Central memory CD4-positive, alpha-beta T cell (primary cell): ENCODE results near the gene KEL.

Source experiments
- DNase-seq: peaks from one replicate; pipeline ENCODE4 v3.0.0; 2022

Gene KEL

GRCh38 chr7:142960955-142961512 lies 1.1 kb downstream of the KEL start:
- no peak for DNase-seq

DNA sequence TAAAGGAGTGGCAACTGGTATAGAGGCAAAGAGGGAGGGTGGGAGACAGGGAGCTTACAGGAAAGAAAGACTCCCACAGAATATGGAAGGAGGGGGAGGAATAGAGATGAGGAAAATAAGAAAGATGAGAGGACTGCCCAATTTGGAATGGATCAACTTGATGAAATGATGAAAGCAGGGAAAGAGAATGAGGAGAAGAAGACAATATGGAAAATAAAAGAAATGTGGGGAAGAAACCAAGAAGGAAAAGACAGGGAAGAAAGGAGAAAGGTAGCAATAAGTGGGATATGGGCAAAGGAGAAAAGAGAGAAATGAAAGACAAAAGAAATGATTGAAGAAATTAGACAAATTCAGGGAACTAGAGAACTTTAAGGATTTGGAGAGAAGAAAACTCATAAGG lies 3.0 kb downstream of the KEL start:
- DNase-seq: no peak

DNA sequence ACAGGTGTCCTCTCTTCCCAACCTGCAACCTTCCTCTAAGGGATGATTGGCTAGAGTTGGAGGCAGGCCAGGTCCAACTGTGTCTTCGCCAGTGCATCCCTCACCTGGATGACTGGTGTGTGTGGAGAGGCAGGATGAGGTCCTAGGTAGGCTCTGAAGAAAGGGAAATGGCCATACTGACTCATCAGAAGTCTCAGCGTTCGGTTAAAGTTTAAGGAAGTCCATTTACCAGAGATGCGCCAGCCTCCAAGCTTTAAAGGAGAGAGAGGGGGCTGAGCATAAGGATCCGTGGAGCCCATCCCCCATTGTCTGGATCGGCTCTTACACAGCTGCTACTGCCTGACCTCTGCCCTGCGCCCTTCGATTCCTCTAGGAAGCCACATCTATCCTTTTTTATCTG lies 4.4 kb downstream of the KEL start:
- DNase-seq: no peak

- no peak for DNase-seq
Measured at GRCh38 chr7:142956951-142957623, 5.1 kb downstream of the KEL start.

DNA sequence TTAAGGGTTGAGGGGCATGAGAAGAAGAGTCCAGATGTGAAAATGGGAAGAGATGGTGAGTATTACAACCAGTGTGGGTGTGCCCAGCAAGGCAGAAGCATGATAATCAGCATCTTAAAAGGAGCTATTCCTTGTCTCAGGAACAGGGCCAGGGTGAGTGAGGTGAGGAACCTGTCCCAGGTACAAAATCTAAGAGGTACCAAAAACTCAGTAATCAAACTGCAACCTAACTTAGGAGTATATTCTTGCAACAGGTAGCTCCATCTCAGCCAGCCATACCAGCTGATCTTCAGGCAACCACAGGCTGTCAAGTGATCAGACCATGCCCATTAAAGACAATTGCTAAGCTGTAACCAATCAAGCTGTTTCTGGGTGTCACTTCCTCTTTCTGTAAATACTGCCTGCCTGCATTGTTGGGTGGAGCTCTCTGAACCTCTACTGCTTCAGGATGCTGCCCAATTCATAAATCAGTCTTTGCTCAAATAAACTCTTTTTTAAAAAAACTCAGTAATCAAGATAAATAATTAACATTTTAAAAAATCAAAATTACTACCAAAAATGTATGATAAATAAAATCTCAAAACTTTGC lies 7.4 kb downstream of the KEL start:
- DNase-seq: no peak

GRCh38 chr7:142950235-142950634 lies 11.9 kb downstream of the KEL start:
- no peak for DNase-seq

DNA sequence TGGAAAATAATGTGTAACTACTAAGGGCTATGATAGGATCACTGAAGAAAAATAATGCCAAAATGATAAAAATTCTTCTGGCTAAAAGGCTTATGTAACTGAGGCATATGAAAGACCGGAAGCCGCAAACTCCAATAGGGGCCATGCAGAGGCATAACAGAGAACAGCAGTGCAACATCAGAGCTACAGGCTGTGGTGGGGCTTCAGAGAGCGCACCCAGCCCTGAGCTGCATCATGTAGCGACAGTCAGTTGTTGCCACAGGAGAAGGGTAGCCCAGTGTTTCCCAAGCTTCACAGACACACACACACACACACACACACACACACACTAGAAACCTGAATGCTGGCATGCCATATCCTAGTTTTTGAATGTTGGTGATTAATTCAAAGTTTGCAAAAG lies 13.6 kb downstream of the KEL start:
- DNase-seq: no peak

GRCh38 chr7:142945001-142945400 lies 17.2 kb downstream of the KEL start:
- no peak for DNase-seq

DNA sequence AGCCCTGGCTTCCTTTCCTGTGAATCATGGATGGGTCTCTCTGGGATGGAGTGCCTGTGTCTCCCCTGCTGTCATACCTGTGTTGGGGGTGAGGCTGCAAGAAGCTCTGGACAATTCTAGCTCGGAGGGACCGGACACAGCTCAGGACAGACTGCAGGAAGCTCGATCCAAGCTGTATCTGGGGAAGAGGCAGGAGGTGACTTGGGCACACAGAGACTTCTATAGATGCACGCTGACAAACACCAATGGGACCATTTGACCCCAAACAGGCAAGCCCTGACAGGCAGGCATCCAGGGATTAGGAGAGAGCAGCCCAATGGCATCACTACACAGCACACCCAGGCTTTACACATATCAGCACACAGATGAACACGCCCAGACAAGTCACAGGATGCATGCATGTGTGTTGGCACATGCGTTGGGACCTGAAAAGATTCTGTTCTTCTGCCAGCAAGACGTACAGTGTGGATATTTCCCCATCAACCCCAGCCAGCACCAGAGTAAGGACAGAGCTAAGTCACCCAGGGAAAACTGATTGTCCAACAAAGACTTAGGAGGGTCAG lies 18.4 kb downstream of the KEL start:
- no peak for DNase-seq

DNA sequence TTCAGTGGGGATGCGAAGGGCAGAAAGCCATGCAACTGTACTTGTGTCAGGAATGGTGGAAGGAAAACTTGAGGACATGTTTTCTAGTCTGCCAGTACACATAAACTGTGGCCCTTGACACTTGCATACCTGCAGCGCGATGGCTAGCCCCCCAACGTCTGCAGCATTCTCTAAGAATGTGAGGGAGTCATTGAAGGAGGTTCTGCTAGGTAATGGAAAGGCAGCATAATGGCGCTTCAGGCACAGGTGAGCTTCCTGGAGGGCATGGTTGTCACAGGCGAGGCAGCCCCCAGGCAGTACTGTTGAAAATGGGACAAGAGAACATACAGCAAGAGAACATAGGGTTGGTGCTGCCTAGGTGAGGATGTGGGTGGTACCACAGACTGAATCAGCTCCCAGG lies 19.4 kb downstream of the KEL start:
- no peak for DNase-seq

DNA sequence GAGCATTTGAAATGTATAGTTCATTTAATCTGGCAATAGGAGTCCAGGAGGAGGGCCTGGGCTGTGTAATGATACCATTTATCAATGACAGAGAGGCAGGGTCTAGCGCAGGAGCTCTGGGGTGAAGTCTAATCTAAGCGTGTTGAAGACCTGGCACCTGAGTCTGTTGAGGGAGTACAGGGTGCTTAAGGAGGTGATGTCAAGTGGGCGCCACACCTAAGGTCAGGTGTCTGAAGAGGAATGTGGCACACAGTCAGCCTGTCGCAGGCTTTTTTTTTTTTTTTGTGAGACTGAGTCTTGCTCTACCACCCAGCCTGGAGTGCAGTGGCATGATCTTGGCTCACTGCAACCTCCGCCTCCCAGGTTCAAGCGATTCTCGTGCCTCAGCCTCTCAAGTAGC lies 20.6 kb downstream of the KEL start:
- no peak for DNase-seq

DNA sequence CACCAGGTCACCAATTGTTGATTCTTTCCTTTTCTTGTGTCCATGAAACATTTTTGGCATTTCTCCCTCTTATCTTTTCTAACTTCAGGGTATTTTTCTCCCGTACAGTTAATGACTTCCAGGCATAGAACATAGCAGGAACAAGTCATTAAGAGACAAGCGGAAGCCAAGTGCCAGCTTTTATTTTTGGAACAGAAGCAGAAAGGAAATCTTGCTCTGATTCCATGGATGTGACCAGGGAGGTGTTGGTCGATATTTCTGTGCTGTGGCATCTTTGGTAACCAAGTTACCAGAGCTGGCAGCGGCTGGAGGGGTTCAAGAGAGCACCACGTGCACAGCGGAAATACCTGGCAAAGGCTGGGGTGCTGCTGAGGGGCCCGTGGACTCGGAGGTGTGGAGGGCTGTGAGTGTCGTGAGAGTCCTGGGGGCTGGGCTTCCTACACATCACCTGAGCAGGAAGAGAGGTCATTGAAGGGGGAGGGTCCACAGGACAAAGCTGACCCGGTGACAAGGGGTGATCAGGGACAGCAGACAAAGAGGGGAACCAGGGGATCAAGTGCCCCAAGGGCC lies 21.1 kb downstream of the KEL start:
- no peak for DNase-seq

DNA sequence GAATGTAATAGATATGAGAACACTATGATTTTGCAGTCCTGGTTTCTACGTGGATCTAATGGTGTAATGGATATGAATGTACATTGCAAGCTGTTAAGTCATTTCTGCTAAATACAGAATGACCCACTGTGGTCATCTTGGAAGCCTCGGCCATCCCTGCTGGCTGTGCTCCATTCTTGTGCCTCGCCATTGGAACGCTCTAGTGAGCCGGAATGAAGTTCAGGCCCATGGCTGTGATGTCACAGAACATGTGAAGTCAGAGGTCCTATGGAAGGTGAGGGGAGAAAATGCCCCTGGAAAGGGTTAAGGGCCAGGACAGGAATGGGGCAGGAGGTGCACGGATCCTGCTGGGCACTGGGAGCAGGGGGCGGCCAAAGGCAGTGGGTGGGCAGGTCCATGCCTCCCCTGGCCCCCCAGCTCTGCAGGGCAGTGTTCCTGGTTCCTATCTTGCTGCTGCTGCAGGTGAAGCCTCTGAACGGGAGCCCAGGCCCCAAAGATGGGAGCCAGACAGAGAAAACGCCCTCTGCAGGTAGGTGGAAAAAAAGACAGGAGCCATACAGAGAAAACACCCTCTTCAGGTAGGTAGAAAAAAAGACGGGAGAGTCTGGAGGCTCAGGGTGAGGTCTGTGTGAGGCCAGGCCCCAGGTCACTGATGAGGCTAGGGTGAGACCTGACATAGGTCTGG lies 22.8 kb downstream of the KEL start, which contains the start of gene LLCFC1:
Gene LLCFC1, plus strand, starts transcription at position 259 of the 685 bp plus-strand sequence. Its CDS starts 138 bp downstream, at position 397.
- DNase-seq: no peak

DNA sequence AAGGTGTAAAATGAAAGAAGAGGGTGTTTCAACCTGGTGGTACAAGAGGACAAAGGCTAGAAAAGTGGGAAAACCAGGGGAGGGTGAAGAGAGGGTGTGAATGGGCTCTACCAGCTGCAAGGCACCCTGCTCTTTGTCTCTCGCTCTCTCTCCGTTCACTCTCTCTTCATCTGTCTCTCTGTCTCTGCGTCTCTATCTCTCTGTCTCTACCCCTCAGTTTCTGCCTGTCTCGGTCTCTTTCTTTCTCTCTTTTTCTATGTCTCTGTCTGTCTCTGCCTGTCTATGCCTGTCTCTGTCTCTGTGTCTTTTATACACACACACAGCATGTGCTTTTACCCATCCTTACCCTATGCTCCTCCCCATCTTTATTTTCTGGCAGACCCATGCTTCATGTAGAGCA lies 23.6 kb downstream of the KEL start:
- no peak for DNase-seq

DNA sequence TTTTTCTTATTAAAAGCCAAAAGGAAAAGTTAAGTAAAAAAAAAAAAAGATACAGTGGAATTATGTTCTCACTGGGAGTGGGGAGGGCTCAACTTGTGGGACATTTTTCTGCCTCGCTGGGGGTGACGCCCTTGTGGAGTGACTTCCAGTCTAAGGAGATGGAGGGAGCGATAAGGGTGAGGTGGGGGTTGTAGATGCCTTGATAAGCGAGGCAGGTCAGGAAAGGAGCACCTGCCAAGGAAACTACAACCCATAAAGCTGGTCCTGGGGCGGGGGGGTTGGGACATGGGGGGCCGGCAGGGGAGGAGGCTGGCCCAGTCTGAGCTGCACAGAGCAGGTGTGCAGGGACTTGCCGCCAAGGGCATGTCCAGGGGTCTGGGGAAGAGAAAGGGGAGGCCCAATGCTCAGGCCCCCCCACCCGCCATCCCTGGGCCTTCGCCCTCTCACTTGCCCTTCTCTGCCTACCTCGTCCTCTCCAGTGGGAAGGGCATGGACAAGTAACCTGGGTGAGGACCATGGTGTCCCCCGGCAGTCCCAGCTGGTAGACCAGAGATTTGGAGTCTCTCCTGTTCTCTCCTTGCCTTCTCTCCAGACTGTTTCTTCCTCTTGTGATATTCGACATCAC lies 26.1 kb downstream of the KEL start:
- DNase-seq: no peak

DNA sequence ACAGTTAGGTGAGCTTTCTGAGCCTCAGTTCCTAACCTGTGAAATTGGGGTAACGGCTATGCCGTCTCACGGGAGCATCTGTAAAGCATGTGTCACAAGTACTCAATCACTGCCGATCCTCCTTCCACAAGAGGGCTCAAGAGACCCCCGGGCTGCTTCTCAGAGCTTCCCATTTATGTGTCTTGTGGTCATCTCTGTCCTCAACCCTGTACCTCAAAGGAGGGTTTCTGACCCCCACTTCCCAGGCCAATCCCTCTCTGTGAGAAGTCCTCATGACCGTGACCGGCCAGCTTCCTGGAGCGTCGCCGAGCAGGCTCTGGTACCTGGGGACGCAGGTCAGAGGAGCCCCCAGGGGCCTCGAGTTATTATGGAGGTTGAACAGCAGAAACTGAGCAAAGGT lies 28.1 kb downstream of the KEL start:
- DNase-seq: no peak

DNA sequence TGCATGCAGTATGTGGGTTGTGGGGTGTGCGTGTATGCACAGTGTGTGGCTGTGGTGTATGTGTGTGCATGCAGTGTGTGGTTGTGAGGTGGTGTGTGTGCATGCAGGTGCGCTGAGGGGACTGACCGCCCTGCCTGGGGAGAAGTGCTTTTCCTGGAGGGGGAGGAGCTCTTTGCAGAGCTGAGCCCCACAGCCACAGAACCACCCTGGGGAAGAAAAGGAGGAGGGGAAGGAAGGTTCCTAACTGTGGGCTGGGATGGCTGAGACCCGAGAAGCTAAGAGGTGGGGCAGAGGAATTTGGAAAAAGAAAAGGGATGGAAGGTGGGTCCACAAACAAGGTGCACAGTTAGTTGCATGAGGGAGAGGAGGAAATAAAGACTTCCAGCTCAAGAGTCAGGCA lies 28.5 kb downstream of the KEL start, which contains the start of gene TRPV5:
Gene TRPV5, minus strand, starts transcription at position 123 of the 400 bp plus-strand sequence. CDS start 287 bp downstream, outside the sequence.
- DNase-seq: no peak

DNA sequence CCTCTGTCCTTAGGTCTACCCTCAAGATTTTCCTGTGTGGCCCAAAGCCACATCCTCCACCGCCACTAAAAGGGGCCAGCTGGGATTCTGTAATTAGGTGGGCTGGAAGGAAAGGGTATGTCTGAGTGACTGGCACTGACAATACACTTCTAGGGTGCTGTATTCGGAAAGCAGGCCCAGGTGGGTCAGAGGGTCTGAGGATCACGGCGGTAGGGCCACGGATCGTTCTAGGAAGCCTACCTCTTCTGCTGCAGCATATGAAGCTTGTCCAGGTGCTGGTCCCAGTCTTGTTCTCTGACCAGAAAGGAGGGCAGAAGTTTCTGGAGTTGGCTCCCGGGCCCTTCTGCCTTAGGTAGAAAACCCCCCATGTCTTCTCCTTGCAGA lies 29.1 kb downstream of the KEL start:
- no peak for DNase-seq

GRCh38 chr7:142932386-142933091 lies 29.6 kb downstream of the KEL start:
- no peak for DNase-seq

- no peak for DNase-seq
Measured at GRCh38 chr7:142930126-142930730, 31.9 kb downstream of the KEL start.

GRCh38 chr7:142927949-142928348 lies 34.2 kb downstream of the KEL start:
- DNase-seq: no peak
